Keratinocyte (primary cell): ENCODE results near the gene LIN7A.

Experiments
- EZH2 ChIP-seq: IDR thresholded peaks from one replicate; pipeline ENCODE4 v1.6.1; 2012; ENCODE audit warnings: inconsistent platforms, mild to moderate bottlenecking, low read length, moderate library complexity
- TF ChIP-seq, protein P1 (sequence below), 3 experiments: IDR thresholded peaks in 1 of 3; conservative IDR thresholded peaks in 1 of 3; optimal IDR thresholded peaks in 1 of 3; 2 replicates in 2 of 3; 3 replicates in 1 of 3; pipeline versions ENCODE3 to v1.5.1; 2011; ENCODE audit warnings: low read length in 3 of 3, mild to moderate bottlenecking in 3 of 3, moderate library complexity in 2 of 3, control low read depth in 1 of 3, inconsistent platforms in 1 of 3; ENCODE audit not compliant: insufficient read depth in 2 of 3; ENCODE audit errors: extremely low read depth in 1 of 3

GRCh38 chr12:80946591-80946990 is 8.9 kb upstream of the LIN7A start:
- TF ChIP-seq, protein P1, sequence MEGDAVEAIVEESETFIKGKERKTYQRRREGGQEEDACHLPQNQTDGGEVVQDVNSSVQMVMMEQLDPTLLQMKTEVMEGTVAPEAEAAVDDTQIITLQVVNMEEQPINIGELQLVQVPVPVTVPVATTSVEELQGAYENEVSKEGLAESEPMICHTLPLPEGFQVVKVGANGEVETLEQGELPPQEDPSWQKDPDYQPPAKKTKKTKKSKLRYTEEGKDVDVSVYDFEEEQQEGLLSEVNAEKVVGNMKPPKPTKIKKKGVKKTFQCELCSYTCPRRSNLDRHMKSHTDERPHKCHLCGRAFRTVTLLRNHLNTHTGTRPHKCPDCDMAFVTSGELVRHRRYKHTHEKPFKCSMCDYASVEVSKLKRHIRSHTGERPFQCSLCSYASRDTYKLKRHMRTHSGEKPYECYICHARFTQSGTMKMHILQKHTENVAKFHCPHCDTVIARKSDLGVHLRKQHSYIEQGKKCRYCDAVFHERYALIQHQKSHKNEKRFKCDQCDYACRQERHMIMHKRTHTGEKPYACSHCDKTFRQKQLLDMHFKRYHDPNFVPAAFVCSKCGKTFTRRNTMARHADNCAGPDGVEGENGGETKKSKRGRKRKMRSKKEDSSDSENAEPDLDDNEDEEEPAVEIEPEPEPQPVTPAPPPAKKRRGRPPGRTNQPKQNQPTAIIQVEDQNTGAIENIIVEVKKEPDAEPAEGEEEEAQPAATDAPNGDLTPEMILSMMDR (optimal IDR thresholded peaks at IDR 0.05 in 1 of 3, IDR thresholded peaks at IDR 0.05 in 1 of 3, conservative IDR thresholded peaks at IDR 0.05 in 1 of 3; ENCODE audit: extremely low read depth in 1 of 3, insufficient read depth in 2 of 3, low read length in 3 of 3), result no peak
- TF ChIP-seq EZH2, result no peak
